HG03108 (cell line): ENCODE measurements around the gene RAB11A.
"Not testable (repeated sequence)": the region's sequence is repeated elsewhere in the genome, so short reads cannot be mapped to it uniquely, and the experiment has no call there.

Experiments
- ATAC-seq: cut with Tn5 transposase; IDR thresholded peaks from one replicate; pipeline ENCODE4 v1.9.1; 2021; ENCODE audit warnings: moderate library complexity; ENCODE audit not compliant: unreplicated experiment

RAB11A gene

GRCh38 chr15:65841121-65841930 lies 28.0 kb upstream of the RAB11A start:
- ATAC-seq, result no peak

- no peak for ATAC-seq
Measured at GRCh38 chr15:65845826-65846519, 23.3 kb upstream of the RAB11A start.

DNA sequence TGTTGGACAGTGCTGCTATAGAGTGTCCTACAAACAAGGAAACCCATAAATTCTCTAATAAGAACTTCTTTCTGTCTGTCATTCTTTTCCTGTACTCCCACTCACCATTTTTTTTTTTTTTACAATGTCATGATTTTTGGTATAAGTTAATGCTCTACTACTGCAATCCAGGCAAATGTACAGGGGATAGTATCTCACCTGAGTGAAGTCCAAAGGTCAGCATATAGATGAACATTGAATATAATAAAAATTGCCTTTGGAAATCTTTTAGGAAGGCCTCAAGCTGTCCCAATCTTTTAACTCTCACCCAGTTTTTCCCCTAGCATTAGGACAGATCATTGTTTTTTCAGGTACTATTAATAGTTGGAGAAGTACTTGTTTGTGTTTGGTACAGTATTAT lies 21.3 kb upstream of the RAB11A start:
- no peak for ATAC-seq

DNA sequence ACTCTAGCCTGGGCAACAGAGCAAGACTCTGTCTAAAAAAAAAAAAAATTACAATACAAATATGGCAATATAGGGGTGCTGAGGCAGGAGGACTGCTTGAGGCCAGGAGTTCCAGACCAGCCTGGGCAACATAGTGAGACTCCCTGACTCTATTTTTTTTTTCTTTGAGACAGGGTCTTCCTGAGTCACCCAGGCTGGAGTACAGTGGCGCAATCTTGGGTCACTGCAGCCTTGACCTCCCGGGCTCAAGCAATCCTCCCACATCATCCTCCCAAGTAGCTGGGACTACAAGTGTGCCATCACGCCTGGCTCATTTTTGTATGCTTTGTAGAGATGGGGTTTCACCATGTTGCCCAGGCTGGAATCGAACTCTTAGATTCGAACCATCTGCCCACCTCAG lies 17.3 kb upstream of the RAB11A start:
- no peak for ATAC-seq

GRCh38 chr15:65856821-65857455 lies 12.4 kb upstream of the RAB11A start:
- ATAC-seq, result no peak

DNA sequence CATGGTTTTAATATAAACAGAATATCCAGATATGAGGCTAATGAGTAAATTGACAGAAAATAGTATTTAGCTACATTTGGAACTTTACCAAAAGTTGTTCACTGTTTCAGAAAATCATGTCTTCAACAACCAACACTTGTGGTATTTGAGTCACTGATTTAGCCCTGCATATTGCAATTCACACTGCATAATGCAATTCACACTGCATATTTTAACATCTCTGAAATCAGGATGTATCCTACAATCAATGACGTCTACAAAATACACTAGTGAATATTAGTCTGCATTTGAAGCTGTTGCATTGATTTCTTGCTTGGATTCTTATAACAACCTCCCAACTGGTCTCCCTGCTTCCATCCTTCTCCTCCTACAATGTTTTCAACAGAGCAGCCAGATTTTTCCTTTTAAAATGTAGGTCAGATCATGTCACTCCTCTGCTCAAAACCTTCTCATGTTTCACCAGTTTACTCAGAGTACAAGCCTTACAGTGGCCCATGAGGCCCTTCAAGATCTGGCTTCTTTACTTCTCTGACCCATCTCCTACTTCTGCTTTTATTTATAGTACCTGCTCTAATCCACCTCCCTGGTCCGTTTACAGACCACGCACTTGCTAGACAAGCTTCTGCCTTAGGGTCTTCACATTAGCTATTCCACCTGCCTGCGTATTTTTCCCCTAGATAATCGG lies 11.4 kb upstream of the RAB11A start:
- ATAC-seq, result no peak

DNA sequence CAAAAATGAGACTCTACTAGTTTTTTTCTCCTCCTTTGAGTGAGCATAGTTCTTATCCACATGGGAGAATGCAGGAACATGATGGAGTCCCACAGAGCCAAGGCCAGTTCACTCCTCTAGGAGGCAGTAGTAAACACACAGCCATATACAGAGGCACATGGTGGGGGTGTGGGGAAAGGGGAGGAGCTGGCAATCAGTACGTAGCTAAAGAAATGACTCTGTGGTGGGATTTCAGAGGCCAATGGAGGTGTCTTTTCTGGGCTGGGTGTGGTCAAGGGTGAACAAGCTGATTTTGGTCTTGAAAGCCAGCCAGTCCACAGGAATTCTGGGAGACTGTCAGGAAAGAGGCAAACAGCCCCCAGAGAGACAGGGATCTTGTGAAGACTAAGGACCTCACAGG lies 6.6 kb upstream of the RAB11A start:
- no peak for ATAC-seq

DNA sequence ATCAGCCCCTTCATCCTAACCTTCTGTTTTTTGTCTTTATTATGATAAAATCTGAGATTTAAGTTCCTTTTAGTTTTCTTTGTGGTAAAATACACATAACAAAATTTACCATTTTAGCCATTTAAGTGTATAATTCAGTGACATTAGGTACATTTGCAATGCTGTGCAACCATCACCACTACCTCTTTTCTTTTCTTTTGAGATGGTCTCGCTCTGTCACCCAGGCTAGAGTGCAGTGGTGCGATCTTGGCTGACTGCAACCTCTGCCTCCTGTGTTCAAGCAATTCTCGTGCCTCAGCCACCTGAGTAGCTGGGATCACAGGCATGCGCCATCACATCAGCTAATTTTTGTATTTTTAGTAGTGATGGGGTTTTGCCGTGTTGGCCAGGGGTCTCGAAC lies 6.2 kb upstream of the RAB11A start:
- ATAC-seq, result no peak

- no peak for ATAC-seq
Measured at GRCh38 chr15:65867244-65867643, 2.0 kb upstream of the RAB11A start.

GRCh38 chr15:65867933-65868332 lies 1.4 kb upstream of the RAB11A start:
- ATAC-seq, result not testable (repeated sequence)

DNA sequence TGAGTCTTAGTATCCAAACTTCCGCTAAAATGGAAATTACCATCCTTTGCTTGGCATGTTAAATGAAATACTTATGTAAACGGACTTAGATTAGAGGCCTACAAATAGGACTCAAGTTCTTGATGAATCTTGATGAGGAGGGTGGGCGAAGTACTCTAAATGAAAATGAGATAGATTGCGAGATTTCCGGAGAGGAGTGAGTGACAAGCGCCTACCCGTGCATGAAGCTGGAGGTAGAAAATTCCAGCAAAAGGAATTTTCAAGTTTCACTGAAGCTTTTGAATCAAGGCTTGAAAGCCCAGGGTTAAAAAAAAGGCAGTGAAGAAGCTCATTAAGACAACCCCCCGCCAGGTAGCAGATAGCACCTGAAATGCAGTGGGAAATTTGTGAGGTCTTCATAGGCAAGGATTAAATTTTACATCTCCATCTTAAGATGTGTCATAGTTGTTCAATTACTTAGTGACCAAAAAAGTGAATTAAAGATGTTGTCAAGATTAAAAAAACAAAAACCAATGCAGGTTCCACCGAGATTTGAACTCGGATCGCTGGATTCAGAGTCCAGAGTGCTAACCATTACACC lies 655 bp upstream of the RAB11A start:
- ATAC-seq, result no peak

DNA sequence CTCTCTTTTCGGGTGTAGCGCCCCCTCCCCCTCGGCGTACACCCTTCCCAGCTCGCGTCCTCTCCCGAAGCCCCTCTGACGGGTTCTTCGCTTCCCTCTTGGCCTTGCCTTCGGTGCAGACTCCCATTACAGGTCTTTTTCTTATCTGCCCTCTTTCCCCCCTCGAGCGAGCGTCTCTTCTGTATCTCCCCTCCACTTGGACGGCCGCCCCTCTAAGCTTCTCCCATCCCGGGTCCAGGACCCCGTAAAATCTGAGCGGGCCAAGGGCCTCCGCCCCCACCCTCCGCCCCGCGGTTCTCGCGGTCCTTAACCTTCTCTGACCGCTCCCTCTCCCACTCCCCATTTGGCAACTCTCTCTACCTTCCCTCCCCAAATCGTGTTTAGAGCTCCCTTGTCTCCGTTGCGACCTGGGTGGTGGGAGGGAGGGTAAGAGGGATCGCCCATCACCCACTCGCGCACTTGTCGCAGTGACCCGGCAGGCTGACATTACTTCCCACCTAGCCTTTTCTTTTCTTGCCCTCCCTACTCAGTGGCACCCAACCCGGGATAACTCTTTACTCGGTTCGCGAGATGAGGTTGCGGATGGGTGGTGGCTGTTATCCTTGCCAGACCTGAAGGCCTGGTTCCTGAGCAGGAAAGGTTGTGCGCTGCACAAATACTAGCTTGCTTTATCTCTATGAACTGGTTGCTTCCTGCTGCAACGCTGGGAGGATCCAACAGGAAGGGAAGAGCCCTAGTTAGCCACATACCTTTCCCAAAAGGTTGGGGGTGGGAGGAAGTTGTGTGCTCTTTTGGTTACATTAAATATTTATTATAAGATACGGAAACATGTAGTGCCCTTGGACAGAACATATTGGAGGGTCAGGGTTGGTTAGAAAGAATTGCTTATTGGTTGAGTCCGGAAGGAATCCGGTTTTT lies 922 bp downstream of the RAB11A start:
- ATAC-seq, result no peak

GRCh38 chr15:65870889-65871533 lies 1.7 kb downstream of the RAB11A start:
- no peak for ATAC-seq

DNA sequence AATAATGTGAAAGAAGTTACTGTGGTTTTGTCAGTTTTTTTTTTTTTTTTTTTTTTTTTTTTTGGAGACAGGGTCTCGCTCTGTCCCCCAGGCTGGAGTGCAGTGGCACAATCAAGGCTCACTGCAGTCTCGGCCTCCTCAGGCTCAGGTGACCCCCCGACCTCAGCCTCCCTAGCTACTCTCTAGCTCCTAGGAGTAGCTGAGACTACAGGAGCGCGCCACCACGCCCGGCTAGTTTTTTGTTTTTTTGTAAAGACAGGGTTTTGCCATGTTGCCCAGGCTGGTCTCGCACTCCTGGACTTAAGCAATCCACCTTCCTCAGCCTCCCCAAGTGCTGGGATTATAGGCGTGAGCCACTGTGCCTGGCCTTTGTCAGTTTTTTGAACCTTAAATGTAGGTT lies 2.6 kb downstream of the RAB11A start:
- ATAC-seq, result not testable (repeated sequence)

DNA sequence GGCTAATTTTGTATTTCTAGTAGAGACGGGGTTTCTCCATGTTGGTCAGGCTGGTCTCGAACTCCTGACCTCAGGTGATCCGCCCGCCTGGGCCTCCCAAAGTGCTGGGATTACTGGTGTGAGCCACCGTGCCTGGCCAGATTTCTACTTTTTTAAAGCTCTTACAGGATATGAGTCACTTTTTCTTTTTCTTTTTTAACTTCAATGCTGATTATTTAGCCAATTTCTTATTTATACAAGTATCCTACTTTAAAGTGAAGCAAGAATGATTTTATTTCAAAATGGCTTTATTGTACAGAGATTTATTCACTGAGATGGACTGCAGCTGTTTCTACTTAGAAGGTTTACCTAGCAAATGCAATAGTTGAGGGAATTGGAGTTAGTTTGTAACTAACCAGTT lies 3.3 kb downstream of the RAB11A start:
- not testable (repeated sequence) for ATAC-seq

DNA sequence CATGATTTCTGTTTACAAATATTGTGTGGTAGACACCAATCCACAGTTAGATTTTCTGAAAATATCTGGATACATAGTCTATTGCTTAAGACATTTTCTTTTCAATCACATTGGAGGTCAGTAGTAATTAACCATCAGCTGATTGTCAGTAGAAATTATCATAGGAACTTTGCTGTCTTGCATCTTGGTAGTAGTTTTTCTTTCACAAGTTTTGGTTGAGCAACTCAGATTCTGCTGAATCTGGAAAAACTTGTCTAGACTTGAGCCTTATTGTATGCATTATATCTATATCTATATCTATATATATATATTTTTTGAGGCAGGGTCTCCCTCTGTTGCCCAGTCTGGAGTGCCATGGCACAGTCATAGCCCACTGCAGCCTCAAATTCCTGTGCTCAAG lies 4.0 kb downstream of the RAB11A start:
- ATAC-seq, result no peak

GRCh38 chr15:65875458-65875857 lies 6.2 kb downstream of the RAB11A start:
- ATAC-seq, result no peak

DNA sequence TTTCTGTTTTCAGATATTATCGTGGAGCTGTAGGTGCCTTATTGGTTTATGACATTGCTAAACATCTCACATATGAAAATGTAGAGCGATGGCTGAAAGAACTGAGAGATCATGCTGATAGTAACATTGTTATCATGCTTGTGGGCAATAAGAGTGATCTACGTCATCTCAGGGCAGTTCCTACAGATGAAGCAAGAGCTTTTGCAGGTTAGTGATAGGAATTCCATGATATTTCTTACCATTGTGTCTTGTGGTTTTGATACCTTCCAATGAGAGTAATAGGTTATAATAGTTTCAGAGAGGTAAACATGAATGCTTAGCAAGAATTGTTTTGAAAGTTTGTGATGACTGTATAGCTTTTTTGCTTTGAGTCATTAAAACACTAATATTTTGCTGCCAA lies 8.5 kb downstream of the RAB11A start:
- ATAC-seq, result no peak

GRCh38 chr15:65881766-65882434 lies 12.6 kb downstream of the RAB11A start:
- no peak for ATAC-seq
